Activated CD4-positive, alpha-beta T cell treated with anti-CD3 and anti-CD28 coated beads for 36 hours (primary cell): ENCODE measurements around the gene CT47B1. TPM values are rescaled to one million over a fixed set of nuclear protein-coding genes. Genes with fewer than 3 reads are reported as not detected.
"Not testable (repeated sequence)": the region's sequence is repeated elsewhere in the genome, so short reads cannot be mapped to it uniquely, and the experiment has no call there.

Source experiments
- ATAC-seq: fragments of 200-7000 bp; cut with Tn5 transposase; one replicate; pipeline ENCODE4 v1.10.0; 2021; ENCODE audit warnings: mild to moderate bottlenecking, moderate library complexity
- CTCF ChIA-PET: fragments of 350-600 bp; sonication (Branson Sonifier 250); formaldehyde crosslinking; loops from one replicate; lab custom pipeline; 2021; ENCODE audit warnings: antibody characterized with exemption; lab: Charles Lee
- POLR2A ChIA-PET: fragments of 350-600 bp; sonication (Branson Sonifier 250); formaldehyde crosslinking; loops from one replicate; lab custom pipeline; 2021; ENCODE audit warnings: antibody characterized with exemption, inconsistent platforms; lab: Charles Lee
- DNase-seq: peaks from one replicate; pipeline ENCODE4 v3.0.0-alpha.2; 2020
- H3K27ac Mint-ChIP-seq: one replicate; pipeline ENCODE4 v1.8.0; 2021; ENCODE audit warnings: mixed read lengths
- H3K27me3 Mint-ChIP-seq: one replicate; pipeline ENCODE4 v1.8.0; 2021; ENCODE audit warnings: mixed read lengths
- H3K36me3 Mint-ChIP-seq: one replicate; pipeline ENCODE4 v1.8.0; 2021; ENCODE audit warnings: low read depth, mixed read lengths
- H3K4me1 Mint-ChIP-seq: one replicate; pipeline ENCODE4 v1.8.0; 2021; ENCODE audit warnings: mixed read lengths
- H3K4me3 Mint-ChIP-seq: one replicate; pipeline ENCODE4 v1.8.0; 2021; ENCODE audit warnings: mild to moderate bottlenecking, moderate library complexity, mixed read lengths
- H3K9me3 Mint-ChIP-seq: one replicate; pipeline ENCODE4 v1.8.0; 2021; ENCODE audit warnings: low read depth, mixed read lengths
- intact Hi-C, 2 experiments: fragments of 100-400 bp; cut with DNase I in 1 of 2; cut with micrococcal nuclease in 1 of 2; formaldehyde crosslinking; loops; one replicate each; pipeline versions ENCODE4 v1.14.2 to v1.15.1; 2022 to 2024; cut with DNase I, micrococcal nuclease
- total RNA-seq, 2 experiments: library from RNA; stranded (reverse); gene quantifications; one replicate each; pipeline ENCODE4 v1.2.3, GENCODE V29; 2021

Gene CT47B1
- not detected for total RNA-seq

DNA sequence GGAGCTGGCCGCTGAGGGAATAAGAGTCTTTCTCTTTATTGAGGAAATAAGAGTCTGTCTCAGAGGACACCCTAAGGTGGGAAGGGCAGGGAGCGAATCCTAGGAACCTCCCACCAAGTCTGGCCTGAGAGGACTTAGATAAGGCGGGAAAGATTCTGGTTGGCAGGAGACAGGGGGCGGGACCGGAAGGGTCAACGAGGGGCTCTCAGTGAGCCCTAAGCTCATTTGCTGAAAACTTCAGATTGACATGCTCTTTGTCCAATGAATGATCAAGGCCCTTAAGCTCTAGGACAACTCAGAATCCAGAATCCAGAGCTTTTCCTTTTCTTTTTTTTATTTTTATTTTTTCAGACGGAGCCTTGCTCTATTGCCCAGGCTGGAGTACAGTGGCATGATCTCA, at the start of gene CT47B1:
Gene CT47B1 (minus strand): TSS at position 101 of the 400 bp plus-strand sequence. CDS start 196 bp downstream, outside the sequence.
- intact Hi-C loops, H3K4me3 Mint-ChIP-seq, H3K36me3 Mint-ChIP-seq, POLR2A ChIA-PET, H3K27ac Mint-ChIP-seq, ATAC-seq, H3K27me3 Mint-ChIP-seq, DNase-seq, CTCF ChIA-PET, H3K9me3 Mint-ChIP-seq, H3K4me1 Mint-ChIP-seq: not testable (repeated sequence)

DNA sequence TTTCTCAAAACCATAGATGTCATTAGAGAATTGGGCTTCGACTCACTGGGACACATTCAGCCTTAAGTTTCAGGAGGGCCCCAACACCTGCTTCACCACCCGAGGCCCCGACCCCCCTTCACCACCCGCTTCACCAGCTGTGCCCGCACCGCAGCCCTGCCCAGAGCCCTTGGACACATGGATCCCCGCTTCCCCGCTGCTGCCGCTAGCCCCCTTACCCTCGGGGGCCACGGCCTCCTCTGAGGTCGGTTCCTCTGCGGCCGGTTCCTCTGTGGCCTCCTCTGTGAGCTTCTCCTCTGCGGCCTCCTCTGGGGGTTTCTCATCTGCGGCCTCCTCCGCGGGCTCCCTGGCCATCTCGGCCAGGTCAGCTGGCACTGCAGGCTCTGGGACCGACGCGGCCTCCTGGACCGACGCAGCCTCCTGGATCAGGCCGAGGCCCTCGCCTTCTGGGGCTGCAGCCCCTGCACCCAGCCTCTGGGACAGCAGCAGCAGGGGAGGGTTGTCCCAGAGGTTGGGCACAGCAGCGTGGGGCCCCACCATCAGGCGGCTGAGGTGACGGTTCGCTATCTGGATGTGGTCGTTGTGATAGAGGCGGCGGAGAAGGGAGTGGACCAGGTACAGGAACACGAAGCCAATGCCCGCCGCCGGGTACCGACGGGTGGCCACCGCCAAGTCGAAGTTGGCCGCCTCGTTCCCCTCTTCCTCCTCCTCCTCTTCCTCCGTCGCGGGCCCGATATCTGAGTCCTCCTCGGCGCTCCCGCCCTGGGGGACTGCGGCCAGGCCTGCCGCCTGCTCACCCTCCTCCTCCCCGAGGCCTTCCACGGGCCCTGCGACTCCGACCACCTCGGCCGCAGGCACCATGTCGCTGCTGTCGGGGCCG, 748 bp downstream of the CT47B1 start:
- CTCF ChIA-PET = no interaction called here
- ATAC-seq (no peak), DNase-seq (no peak)
- Mint-ChIP-seq H3K9me3 (no peaks in the 10 kb centered on the region), H3K27me3 (no peaks in the 10 kb centered on the region), H3K4me3 (no peak overlapping the region), H3K4me1 (no peaks in the 10 kb centered on the region), H3K27ac (no peak overlapping the region), H3K36me3 (no peaks in the 10 kb centered on the region)
- intact Hi-C loops = no loop called here
- POLR2A ChIA-PET = no interaction called here

DNA sequence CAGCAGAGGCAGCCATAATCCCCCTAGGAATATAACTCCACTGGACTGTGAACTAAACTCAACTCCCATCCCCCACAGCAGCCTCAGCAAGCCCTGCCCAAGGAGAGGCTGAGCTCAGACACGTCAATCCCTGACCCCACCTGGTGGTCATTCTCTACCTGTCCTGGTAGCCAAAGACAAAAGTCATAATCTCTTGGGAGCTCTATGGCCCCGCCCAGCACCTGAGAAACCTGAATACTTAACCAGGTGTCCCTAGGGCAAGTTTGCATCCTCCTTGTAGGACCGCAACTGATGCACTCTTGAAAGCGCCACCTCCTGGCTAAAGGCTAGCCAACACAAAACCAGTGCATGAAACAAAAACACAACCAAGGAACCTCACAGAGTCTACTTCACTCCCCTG, 18.4 kb downstream of the CT47B1 start:
- Mint-ChIP-seq H3K4me3 (no peak overlapping the region), H3K9me3 (no peaks in the 10 kb centered on the region), H3K27me3 (no peaks in the 10 kb centered on the region), H3K27ac (no peak overlapping the region), H3K4me1 (peaks cover 8% of the 10 kb centered on the region), H3K36me3 (no peaks in the 10 kb centered on the region)
- intact Hi-C loops = no loop called here
- DNase-seq (peak; percentile 8), ATAC-seq (no peak)
- CTCF ChIA-PET = no interaction called here
- POLR2A ChIA-PET = no interaction called here

DNA sequence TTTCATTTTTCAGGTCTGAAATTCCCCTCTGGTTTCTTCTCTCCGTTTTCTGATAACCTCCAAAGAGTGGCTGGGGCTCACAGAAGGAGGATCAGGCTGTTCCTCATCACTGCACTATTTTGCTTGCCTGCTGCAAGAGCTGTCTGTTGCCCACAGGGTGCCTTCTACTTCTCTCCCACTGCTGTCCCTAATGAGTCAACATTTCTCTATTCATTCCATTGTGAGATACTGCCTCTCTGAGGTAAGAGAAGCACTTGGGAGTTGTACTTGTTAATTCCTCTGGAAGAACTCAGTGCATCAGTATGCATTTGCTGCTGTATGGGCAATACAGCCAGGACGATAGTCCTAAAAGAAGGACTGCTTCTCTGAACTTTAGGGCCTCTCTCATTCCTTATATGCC, 34.8 kb downstream of the CT47B1 start:
- Mint-ChIP-seq H3K27ac (no peak overlapping the region), H3K4me3 (no peak overlapping the region), H3K9me3 (no peaks in the 10 kb centered on the region), H3K27me3 (no peaks in the 10 kb centered on the region), H3K4me1 (no peaks in the 10 kb centered on the region), H3K36me3 (peaks cover under 1% of the 10 kb centered on the region)
- ChIA-PET CTCF (no interaction called here), POLR2A (no interaction called here)
- intact Hi-C loops = no loop called here
- no peak for ATAC-seq
- DNase-seq = no peak

DNA sequence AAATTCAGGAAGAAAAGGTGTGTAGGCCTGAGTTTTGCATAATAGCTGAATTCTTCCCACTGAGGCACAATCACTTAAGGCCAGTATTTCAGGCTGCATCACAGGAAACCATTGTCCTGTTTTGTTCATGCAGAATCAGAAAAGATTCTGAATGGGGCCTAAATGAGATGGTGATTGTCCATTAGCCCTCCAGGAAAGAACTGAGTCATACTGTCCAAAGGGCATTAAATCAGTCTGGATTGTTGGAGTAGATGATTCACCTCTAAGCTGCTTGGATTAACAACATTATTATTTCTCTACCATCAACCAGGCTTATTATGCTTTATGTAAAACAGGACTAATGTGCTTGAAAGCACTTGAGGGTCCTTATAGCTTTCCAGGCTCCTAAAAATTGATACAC, 36.2 kb downstream of the CT47B1 start:
- H3K27me3 Mint-ChIP-seq = no peaks in the 10 kb centered on the region
- CTCF ChIA-PET = interaction anchor here (2.3 kb wide), 1 partner anchor 49 kb away, joined by 10 read pairs; no protein-coding TSS in a partner anchor

DNA sequence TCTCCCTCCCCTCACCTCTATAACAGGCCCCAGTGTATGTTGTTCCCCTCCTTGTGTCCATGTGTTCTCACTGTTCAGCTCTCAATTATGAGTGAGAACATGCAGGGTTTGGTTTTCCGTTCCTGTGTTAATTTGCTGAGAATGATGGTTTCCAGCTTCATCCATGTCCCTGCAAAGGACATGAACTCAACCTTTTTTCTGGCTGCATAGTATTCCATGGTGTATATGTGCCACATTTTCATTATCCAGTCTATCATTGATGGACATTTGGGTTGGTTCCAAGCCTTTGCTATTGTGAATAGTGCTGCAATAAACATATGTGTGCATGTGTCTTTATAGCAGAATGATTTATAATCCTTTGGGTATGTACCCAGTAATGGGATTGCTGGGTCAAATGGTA, 48.5 kb downstream of the CT47B1 start:
- H3K9me3 Mint-ChIP-seq, H3K36me3 Mint-ChIP-seq, H3K4me1 Mint-ChIP-seq, H3K27ac Mint-ChIP-seq, H3K4me3 Mint-ChIP-seq, H3K27me3 Mint-ChIP-seq, CTCF ChIA-PET, DNase-seq, ATAC-seq, intact Hi-C loops, POLR2A ChIA-PET: not testable (repeated sequence)

More for the DNA sequence above, 36.2 kb downstream of the CT47B1 start:
- intact Hi-C loops = no loop called here
- Mint-ChIP-seq H3K4me1 (no peaks in the 10 kb centered on the region), H3K4me3 (no peak overlapping the region), H3K27ac (no peak overlapping the region), H3K36me3 (peaks cover 1% of the 10 kb centered on the region), H3K9me3 (no peaks in the 10 kb centered on the region)
- no peak for DNase-seq
- no peak for ATAC-seq
- POLR2A ChIA-PET = no interaction called here

DNA sequence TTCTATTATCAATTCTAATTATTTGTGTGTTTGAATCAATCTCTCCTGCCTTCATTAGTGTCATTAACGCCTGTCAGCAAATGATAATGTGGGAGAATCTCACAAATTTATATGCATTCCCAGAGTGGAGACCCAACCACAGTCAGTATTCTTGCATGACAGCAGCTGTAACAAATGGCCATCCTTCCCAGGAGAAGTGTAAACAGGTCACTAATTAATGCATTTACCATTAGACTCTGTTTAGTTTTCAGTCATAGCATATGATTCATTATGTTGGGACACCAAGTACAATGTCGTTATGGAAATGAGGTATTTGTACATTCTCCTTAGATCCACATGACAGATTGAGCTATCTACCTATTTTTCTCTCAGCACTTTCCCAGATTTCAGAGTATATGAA, 50.5 kb downstream of the CT47B1 start:
- Mint-ChIP-seq H3K36me3 (no peaks in the 10 kb centered on the region), H3K9me3 (peaks cover 3% of the 10 kb centered on the region), H3K27me3 (peaks cover 2% of the 10 kb centered on the region), H3K27ac (no peak overlapping the region), H3K4me1 (no peaks in the 10 kb centered on the region), H3K4me3 (no peak overlapping the region)
- DNase-seq (no peak), ATAC-seq (no peak)
- ChIA-PET POLR2A (no interaction called here), CTCF (no interaction called here)
- intact Hi-C loops = no loop called here

DNA sequence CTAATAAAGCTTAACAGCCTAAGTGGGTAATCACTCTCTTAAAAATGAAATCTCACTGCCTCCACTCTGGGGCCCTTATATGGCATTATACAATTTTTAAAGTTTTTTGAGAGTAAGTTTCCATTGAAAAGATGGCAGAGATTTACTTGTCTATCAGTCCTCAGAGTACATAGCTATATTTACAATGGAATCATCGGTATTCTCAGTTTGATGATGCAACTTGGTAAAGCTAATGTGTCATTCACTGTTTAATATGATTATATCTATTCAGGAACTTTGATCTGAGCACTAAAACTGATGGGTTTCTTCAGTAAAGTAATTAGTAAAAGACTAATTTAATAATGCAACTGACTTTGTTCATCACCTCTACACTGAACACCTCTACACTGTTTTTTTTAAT, 51.6 kb downstream of the CT47B1 start:
- POLR2A ChIA-PET = no interaction called here
- ATAC-seq = no peak
- no peak for DNase-seq
- intact Hi-C loops = no loop called here
- Mint-ChIP-seq H3K4me1 (no peaks in the 10 kb centered on the region), H3K9me3 (no peaks in the 10 kb centered on the region), H3K36me3 (no peaks in the 10 kb centered on the region), H3K4me3 (no peak overlapping the region), H3K27me3 (peaks cover 2% of the 10 kb centered on the region), H3K27ac (no peak overlapping the region)
- CTCF ChIA-PET = no interaction called here

DNA sequence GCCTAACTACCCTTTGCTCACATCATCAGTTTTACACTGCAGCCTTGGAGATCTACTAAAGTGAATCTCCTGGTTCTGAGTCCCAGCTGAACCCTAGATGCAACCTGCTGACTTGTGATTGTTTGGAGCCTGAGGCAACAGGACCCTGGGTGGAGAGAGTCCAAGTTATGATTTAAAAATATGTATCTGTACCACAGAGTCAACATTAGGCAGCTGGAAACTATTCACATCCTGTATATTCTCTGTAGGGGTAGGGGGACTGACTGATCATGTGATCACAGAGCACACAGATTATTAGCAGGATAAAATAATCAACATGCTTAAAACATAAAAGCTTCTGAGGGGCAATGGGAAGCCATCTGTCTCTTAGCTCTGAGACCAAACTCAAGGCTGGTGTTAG, 52.1 kb downstream of the CT47B1 start:
- intact Hi-C loops = no loop called here
- Mint-ChIP-seq H3K9me3 (no peaks in the 10 kb centered on the region), H3K27me3 (peaks cover 2% of the 10 kb centered on the region), H3K4me3 (no peak overlapping the region), H3K4me1 (no peaks in the 10 kb centered on the region), H3K36me3 (no peaks in the 10 kb centered on the region), H3K27ac (no peak overlapping the region)
- no peak for ATAC-seq
- CTCF ChIA-PET = no interaction called here
- no peak for DNase-seq
- POLR2A ChIA-PET = no interaction called here

Other genes with a start within 250 kb of the CT47B1 start
- 10 to 100 TPM; 15.1 to 18.2 TPM for gene C1GALT1C1, start 245.8 kb downstream of the CT47B1 start, total RNA-seq
- not detected for gene CT47A11, start 61.3 kb upstream of the CT47B1 start, total RNA-seq
- gene CT47A10, start 66.2 kb upstream of the CT47B1 start, total RNA-seq = not detected
- not detected for gene CT47A9, start 71.0 kb upstream of the CT47B1 start, total RNA-seq
- not detected for gene CT47A8, start 75.9 kb upstream of the CT47B1 start, total RNA-seq
- gene CT47A7, start 80.7 kb upstream of the CT47B1 start, total RNA-seq = not detected
- gene CT47A6, start 85.6 kb upstream of the CT47B1 start, total RNA-seq = not detected
- not detected for gene CT47A5, start 90.5 kb upstream of the CT47B1 start, total RNA-seq
- not detected for gene CT47A4, start 95.3 kb upstream of the CT47B1 start, total RNA-seq
- not detected for gene CT47A3, start 100.2 kb upstream of the CT47B1 start, total RNA-seq
- gene CT47A2, start 105.1 kb upstream of the CT47B1 start, total RNA-seq = not detected
- gene CT47A1, start 109.9 kb upstream of the CT47B1 start, total RNA-seq = not detected
- gene GLUD2, start 171.7 kb upstream of the CT47B1 start, total RNA-seq = under 1 TPM; 0.65 to 0.91 TPM